ENCODE data around the gene C19orf73. TPM values are rescaled to one million over a fixed set of nuclear protein-coding genes. Genes with fewer than 3 reads are reported as not detected.

Gene C19orf73
- total RNA-seq, 1 experiment from 2014 or later = 2.2 TPM

DNA sequence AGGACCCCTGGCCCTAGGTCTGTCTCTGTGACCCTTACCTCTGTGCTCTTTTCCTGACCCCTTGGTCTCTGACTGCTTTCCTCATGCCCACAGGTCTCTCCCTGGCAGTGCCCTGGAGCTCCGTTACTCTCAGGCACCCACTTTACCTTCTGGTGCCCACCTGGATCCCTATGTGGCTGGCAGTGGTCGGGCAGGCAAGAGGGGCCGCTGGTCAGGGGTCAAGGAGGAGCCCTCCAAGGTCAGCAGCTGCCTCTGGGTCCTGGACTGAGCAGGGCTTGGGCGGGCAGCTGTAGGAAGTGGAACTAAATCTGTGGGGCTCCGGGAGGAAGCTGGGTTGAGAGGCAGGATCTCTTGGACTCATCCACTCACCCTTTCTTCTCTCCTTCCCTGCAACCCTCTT, 16.7 kb upstream of the C19orf73 start (continued):
- no peak for TF ChIP-seq ZBTB33 (IDR thresholded peaks at IDR 0.05; ENCODE audit: extremely low read depth, insufficient replicate concordance, low read length)

- POLR2A ChIA-PET = no interaction called here
- DNase-seq (ENCODE audit: low read depth, low spot score) = no peak
- H3K4me3 ChIP-seq (replicated peaks in 1 of 2; ENCODE audit: low read depth in 1 of 2, low read length in 2 of 2) = no peak overlapping the region
Observed at GRCh38 chr19:49133621-49134454, 14.9 kb upstream of the C19orf73 start.

More at GRCh38 chr19:49133621-49134454, 14.9 kb upstream of the C19orf73 start:
- BruUV-seq (replicated peaks) = no TSS peak
- Histone ChIP-seq H3K27ac (ENCODE audit: low read depth, low read length) (no peak overlapping the region), H2AFZ (ENCODE audit: low read depth, low read length, poor library complexity, severe bottlenecking) (no peak overlapping the region), H3K27me3 (ENCODE audit: insufficient read depth, low read length) (no peaks in the 10 kb centered on the region), H3K4me2 (ENCODE audit: low read length) (no peak overlapping the region), H3K4me1 (ENCODE audit: control insufficient read depth in 1 of 2, insufficient read depth in 2 of 2, low read length in 2 of 2) (peaks cover 8 to 24% of the 10 kb centered on the region in 2 experiments), H4K20me1 (ENCODE audit: insufficient read depth) (no peaks in the 10 kb centered on the region), H3K79me2 (ENCODE audit: insufficient read depth, low read length) (no peaks in the 10 kb centered on the region), H3K9me3 (ENCODE audit: control insufficient read depth in 1 of 2, insufficient read depth in 1 of 2, low read depth in 1 of 2, low read length in 2 of 2) (no peaks in the 10 kb centered on the region), H3K36me3 (ENCODE audit: control insufficient read depth in 1 of 2, insufficient read depth in 2 of 2, low read length in 2 of 2) (peaks cover 0 to 15% of the 10 kb centered on the region in 2 experiments; a peak in 2 of 4 replicates), H3K9me2 (ENCODE audit: insufficient read depth) (no peaks in the 10 kb centered on the region), H3K9ac (ENCODE audit: low read length) (no peak overlapping the region)
- ChIA-PET RAD21 (ENCODE audit: low non-redundant PET in 1 of 2, low total read pairs in 2 of 2, uncharacterized antibody in 2 of 2, unreplicated experiment in 2 of 2) (no interaction called here), CTCF (interaction anchor here (1.0 kb wide), 1 partner anchor 13 kb away, joined by 4 read pairs; no protein-coding TSS in a partner anchor)
- peak; percentile 51 for ATAC-seq
- no peak for TF ChIP-seq RAD21 (IDR thresholded peaks at IDR 0.05; ENCODE audit: low read depth)
- no peak for TF ChIP-seq CTCF (IDR thresholded peaks at IDR 0.05 in 2 of 3, conservative IDR thresholded peaks at IDR 0.05 in 1 of 3; ENCODE audit: borderline replicate concordance in 1 of 3, insufficient read depth in 1 of 3, low read depth in 2 of 3, low read length in 2 of 3)
- TF ChIP-seq TCF7L2 (IDR thresholded peaks at IDR 0.05; ENCODE audit: borderline replicate concordance, extremely low read depth, insufficient read depth, insufficient read length) = no peak
- no peak for TF ChIP-seq SP1 (IDR thresholded peaks at IDR 0.05; ENCODE audit: low read depth)
- peak; percentile 50; the same call in 1 of the 2 replicates for TF ChIP-seq EGR1 (IDR thresholded peaks at IDR 0.05; ENCODE audit: low read depth)
- intact Hi-C loops (cut with micrococcal nuclease) = no loop called here
